Esophagus muscularis mucosa (tissue), 3 donors: ENCODE data around the gene ELOVL2.

ENCODE experiments used
- CTCF ChIP-seq, 3 experiments: fragments of 200-600 bp in 2 of 3; fragments of 450-650 bp in 1 of 3; sonication (generic) in 2 of 3; IDR thresholded peaks; one replicate each; pipeline ENCODE4 v1.5.1; 2017 to 2019; ENCODE audit warnings: antibody characterized with exemption in 3 of 3, mild to moderate bottlenecking in 2 of 3, moderate library complexity in 1 of 3
- POLR2A ChIP-seq: fragments of 450-650 bp; IDR thresholded peaks from one replicate; pipeline ENCODE4 v1.6.1; 2017; ENCODE audit warnings: antibody characterized with exemption, moderate library complexity, mild to moderate bottlenecking, low read depth
- POLR2AphosphoS5 ChIP-seq, 2 donors: sonication (generic); formaldehyde crosslinking; IDR thresholded peaks; one replicate each; pipeline ENCODE4 v1.6.1; 2017; ENCODE audit warnings: antibody characterized with exemption in 2 of 2

GRCh38 chr6:11007715-11008608 lies 36.1 kb downstream of the ELOVL2 start:
- TF ChIP-seq CTCF (IDR thresholded peaks at IDR 0.05) (no peak), POLR2AphosphoS5 (IDR thresholded peaks at IDR 0.05) (no peak), POLR2A (no peak)
